Fibroblast of lung (primary cell): Measurements from ENCODE around the gene LRRC8A. TPM values are rescaled to one million over a fixed set of nuclear protein-coding genes. Genes with fewer than 3 reads are reported as not detected.

Experiments
- DNase-seq, 2 donors: peaks; one replicate each; pipeline versions ENCODE4 v3.0.0 to v3.0.0-alpha.2; 2010; ENCODE audit warnings: low read depth in 2 of 2
- H2AFZ ChIP-seq: 2 replicates; pipeline ENCODE4 v1.5.1; 2012; ENCODE audit warnings: low read length, control low read depth, inconsistent platforms
- H3K27ac ChIP-seq: 2 replicates; pipeline ENCODE4 v1.5.1; 2011; ENCODE audit warnings: low read length, control low read depth; ENCODE audit not compliant: insufficient read depth
- H3K27me3 ChIP-seq: 2 replicates; pipeline ENCODE4 v1.5.1; 2011; ENCODE audit warnings: mild to moderate bottlenecking, low read length; ENCODE audit not compliant: control insufficient read depth, insufficient read depth
- H3K36me3 ChIP-seq: 2 replicates; pipeline ENCODE4 v1.5.1; 2011; ENCODE audit warnings: low read length; ENCODE audit not compliant: control insufficient read depth, insufficient read depth
- H3K4me1 ChIP-seq: 2 replicates; pipeline ENCODE4 v1.5.1; 2011; ENCODE audit warnings: low read length; ENCODE audit not compliant: control insufficient read depth, insufficient read depth; ENCODE audit errors: extremely low read depth
- H3K4me2 ChIP-seq: 2 replicates; pipeline ENCODE4 v1.5.1; 2011; ENCODE audit warnings: low read length, control low read depth; ENCODE audit not compliant: insufficient read depth; ENCODE audit errors: extremely low read depth
- H3K4me3 ChIP-seq, 4 experiments: fragments of 200-600 bp in 1 of 4; sonication (generic) in 1 of 4; replicated peaks in 1 of 4; 2 replicates each; pipeline ENCODE4 v1.5.1; 2011 to 2016; ENCODE audit warnings: low read length in 4 of 4, low read depth in 3 of 4, mild to moderate bottlenecking in 3 of 4, control low read depth in 2 of 4, inconsistent platforms in 1 of 4, mixed read lengths in 1 of 4; ENCODE audit not compliant: insufficient read depth in 1 of 4; ENCODE audit errors: control extremely low read depth in 1 of 4
- H3K79me2 ChIP-seq: 2 replicates; pipeline ENCODE4 v1.5.1; 2012; ENCODE audit warnings: mild to moderate bottlenecking, low read length, inconsistent platforms; ENCODE audit not compliant: control insufficient read depth, insufficient read depth
- H3K9ac ChIP-seq: 2 replicates; pipeline ENCODE4 v1.5.1; 2011; ENCODE audit warnings: mild to moderate bottlenecking, low read length, control low read depth; ENCODE audit not compliant: insufficient read depth
- H3K9me3 ChIP-seq: 2 replicates; pipeline ENCODE4 v1.5.1; 2012; ENCODE audit warnings: low read depth, low read length; ENCODE audit not compliant: control insufficient read depth, insufficient read depth
- H4K20me1 ChIP-seq: 2 replicates; pipeline ENCODE4 v1.5.1; 2011; ENCODE audit warnings: low read length; ENCODE audit not compliant: control insufficient read depth, insufficient read depth; ENCODE audit errors: extremely low read depth
- EZH2 ChIP-seq: IDR thresholded peaks from 2 replicates; pipeline ENCODE4 v1.5.1; 2012; ENCODE audit warnings: low read length, control low read depth, mild to moderate bottlenecking; ENCODE audit errors: missing control alignments
- polyA plus RNA-seq, 2 donors: library from polyadenylated mRNA; depleted of rRNA in 1 of 2; stranded (reverse) in 1 of 2; unstranded in 1 of 2; fragments of >200 nt; gene quantifications; 2 replicates each; pipeline ENCODE4 v1.2.1, GENCODE V29; 2011 to 2012; ENCODE audit warnings: missing spikeins in 1 of 2
- total RNA-seq: library from RNA; depleted of rRNA; stranded (reverse); fragments of >200 nt; gene quantifications from 2 replicates; pipeline ENCODE4 v1.2.1, GENCODE V29; 2014
- TF ChIP-seq, protein P1 (sequence below), 2 donors: IDR thresholded peaks in 1 of 2; conservative IDR thresholded peaks in 1 of 2; 1 replicate in 1 of 2; 2 replicates in 1 of 2; pipeline ENCODE4 v1.5.1; 2011 to 2012; ENCODE audit warnings: low read length in 2 of 2, control low read depth in 1 of 2, inconsistent platforms in 1 of 2, low read depth in 1 of 2, mild to moderate bottlenecking in 1 of 2

The LRRC8A gene
- total and polyA plus RNA-seq, 2 donors (not counting 1 experiment from before 2014, with no cell fraction given): 26.1 to 35.4 TPM

DNA sequence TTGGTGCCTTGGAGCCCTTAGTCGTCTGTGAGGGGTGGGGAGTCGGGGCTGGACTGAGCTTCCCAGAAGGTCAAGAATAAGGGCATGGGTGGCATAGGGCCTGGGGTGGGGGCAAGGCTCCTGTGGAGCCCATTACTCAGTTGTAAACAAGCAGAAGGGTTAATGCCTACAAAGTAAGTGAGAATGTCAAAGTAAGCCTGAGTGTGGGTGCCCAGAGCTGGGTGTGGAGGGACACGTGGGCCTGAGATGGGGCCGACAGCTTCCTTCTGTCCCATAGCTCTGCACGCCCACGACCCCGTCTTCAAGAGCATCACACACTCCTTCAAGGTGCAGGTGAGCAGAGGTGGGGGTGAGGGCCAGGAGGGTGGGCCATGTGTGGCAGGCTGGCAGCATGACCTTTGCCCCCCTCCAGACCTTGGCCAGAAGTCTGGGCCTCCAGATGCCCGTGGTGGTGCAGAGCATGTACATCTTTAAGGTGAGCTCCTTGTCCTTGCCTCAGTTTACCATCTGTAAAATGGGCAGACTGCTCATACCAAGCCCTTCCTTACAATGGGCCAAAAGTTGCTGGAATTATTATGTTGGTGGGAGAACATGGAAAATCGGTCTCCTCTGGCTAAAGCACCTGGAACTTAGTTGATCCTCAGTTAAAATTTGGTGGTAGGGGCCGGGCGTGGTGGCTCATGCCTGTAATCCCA, 54.4 kb downstream of the LRRC8A start:
- Histone ChIP-seq H3K79me2 (no peaks in the 10 kb centered on the region), H3K4me1 (no peaks in the 10 kb centered on the region), H4K20me1 (no peaks in the 10 kb centered on the region), H3K9me3 (no peaks in the 10 kb centered on the region), H3K27me3 (no peaks in the 10 kb centered on the region), H3K4me2 (no peak overlapping the region), H3K4me3 (no peak overlapping the region), H2AFZ (no peak overlapping the region), H3K27ac (no peak overlapping the region), H3K9ac (no peak overlapping the region), H3K36me3 (no peaks in the 10 kb centered on the region)
- no peak for TF ChIP-seq EZH2
- TF ChIP-seq, protein P1, sequence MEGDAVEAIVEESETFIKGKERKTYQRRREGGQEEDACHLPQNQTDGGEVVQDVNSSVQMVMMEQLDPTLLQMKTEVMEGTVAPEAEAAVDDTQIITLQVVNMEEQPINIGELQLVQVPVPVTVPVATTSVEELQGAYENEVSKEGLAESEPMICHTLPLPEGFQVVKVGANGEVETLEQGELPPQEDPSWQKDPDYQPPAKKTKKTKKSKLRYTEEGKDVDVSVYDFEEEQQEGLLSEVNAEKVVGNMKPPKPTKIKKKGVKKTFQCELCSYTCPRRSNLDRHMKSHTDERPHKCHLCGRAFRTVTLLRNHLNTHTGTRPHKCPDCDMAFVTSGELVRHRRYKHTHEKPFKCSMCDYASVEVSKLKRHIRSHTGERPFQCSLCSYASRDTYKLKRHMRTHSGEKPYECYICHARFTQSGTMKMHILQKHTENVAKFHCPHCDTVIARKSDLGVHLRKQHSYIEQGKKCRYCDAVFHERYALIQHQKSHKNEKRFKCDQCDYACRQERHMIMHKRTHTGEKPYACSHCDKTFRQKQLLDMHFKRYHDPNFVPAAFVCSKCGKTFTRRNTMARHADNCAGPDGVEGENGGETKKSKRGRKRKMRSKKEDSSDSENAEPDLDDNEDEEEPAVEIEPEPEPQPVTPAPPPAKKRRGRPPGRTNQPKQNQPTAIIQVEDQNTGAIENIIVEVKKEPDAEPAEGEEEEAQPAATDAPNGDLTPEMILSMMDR (conservative IDR thresholded peaks at IDR 0.05 in 1 of 2, IDR thresholded peaks at IDR 0.05 in 1 of 2; ENCODE audit: low read depth in 1 of 2, low read length in 2 of 2): no peak
- DNase-seq: no peak

DNA sequence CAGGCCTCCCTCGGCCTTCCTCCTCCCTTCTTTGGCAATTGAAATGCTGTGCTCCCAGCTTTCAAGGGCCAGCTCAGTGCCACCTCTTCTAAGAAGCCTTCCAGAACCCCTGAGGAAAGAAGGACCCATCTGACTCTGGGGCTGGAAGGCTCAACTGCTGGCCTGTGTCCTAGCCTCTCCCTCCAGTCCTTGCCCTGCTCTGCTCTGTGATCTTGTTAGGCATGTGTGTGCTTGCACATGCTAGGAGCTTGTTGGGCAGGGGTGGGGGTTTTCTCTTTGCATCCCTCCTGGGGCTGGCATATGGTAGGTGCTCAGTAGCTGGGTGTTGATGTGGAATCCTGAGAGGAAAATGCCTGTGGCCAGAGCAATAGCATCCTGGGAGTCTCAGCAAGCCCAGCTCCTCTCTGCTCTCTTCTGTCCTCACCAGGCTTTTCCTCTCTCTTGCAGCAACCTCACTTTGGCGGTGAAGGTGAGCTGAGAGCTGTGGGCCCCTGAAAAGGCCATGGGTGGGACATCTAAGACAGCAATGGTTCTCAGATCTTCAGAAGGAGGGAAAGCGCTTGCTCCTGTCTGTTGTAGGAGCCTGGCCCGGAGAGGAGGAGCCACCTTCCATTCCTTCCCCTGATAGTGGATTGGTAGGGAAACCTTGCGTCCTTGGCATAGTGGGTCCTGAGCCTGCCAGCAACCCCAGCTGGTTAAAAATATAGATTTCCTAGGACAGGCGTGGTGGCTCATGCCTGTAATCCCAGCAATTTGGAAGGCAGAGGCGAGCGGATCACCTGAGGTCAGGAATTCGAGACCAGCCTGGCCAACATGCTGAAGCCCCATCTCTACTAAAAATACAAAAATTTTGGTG, 55.6 kb downstream of the LRRC8A start:
- no peaks in the 10 kb centered on the region for H3K4me1 ChIP-seq
- H3K9me3 ChIP-seq: no peaks in the 10 kb centered on the region

More for the DNA sequence above, 55.6 kb downstream of the LRRC8A start:
- H4K20me1 ChIP-seq: no peaks in the 10 kb centered on the region
- no peak for TF ChIP-seq EZH2
- TF ChIP-seq, protein P1 (conservative IDR thresholded peaks at IDR 0.05 in 1 of 2, IDR thresholded peaks at IDR 0.05 in 1 of 2; ENCODE audit: low read depth in 1 of 2, low read length in 2 of 2): no peak
- no peak overlapping the region for H3K9ac ChIP-seq
- no peaks in the 10 kb centered on the region for H3K36me3 ChIP-seq
- no peak overlapping the region for H3K27ac ChIP-seq
- no peak overlapping the region for H3K4me2 ChIP-seq
- no peak overlapping the region for H3K4me3 ChIP-seq
- DNase-seq: no peak
- no peak overlapping the region for H2AFZ ChIP-seq
- H3K79me2 ChIP-seq: no peaks in the 10 kb centered on the region
- no peaks in the 10 kb centered on the region for H3K27me3 ChIP-seq
